HG03060 (cell line): ENCODE measurements around the gene C20orf96.
"Not testable (repeated sequence)": the region's sequence is repeated elsewhere in the genome, so short reads cannot be mapped to it uniquely, and the experiment has no call there.

Experiments used
- ATAC-seq: cut with Tn5 transposase; IDR thresholded peaks from one replicate; pipeline ENCODE4 v1.9.1; 2021; ENCODE audit warnings: low read depth, moderate number of reproducible peaks; ENCODE audit not compliant: unreplicated experiment

C20orf96 gene

GRCh38 chr20:286508-286907 lies 4.0 kb downstream of the C20orf96 start:
- no peak for ATAC-seq

GRCh38 chr20:284172-284571 lies 6.4 kb downstream of the C20orf96 start:
- ATAC-seq, result no peak

DNA sequence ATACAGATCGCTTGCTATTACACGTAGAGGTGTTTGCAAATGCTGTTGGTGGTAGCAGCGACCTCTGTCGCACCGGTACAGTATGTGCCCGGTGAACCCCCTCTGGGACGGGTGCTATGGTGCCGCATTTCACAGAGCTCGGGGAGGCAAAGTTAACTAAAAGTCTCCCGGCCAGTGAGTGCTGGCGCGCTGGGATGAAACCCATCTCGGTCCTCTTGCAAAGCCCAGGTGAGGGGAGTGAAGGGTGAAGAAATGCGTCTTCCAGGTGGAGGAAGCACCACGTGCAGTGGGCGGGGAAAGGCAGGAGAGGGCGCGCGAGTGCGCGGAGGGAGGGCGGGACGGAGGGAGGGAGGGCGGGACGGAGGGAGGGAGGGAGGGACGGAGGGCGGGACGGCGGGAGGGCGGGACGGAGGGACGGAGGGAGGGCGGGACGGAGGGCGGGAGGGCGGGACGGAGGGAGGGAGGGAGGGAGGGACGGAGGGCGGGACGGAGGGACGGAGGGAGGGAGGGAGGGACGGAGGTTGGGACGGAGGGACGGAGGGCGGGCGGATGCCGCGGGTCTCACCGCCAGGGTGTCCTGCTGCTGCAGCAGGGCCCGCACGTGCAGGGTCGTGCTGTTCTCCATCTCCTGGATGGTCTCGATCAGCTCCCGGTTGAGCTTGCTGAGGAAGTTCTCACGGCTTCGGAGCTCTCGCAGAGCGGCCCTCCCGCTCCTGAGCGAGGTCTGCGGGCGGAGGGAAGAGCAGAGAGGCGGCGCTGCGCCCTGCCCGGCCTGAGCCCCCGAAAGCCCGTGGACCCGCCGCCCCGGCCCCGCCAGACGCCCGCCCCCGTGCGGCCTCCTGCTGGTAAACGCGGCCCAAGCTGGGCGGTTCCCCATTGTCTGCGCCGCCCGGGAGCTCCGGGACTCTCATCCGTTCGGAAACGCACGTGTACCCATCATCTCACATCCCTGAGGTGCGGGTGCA lies 11.7 kb downstream of the C20orf96 start:
- ATAC-seq, result no peak

DNA sequence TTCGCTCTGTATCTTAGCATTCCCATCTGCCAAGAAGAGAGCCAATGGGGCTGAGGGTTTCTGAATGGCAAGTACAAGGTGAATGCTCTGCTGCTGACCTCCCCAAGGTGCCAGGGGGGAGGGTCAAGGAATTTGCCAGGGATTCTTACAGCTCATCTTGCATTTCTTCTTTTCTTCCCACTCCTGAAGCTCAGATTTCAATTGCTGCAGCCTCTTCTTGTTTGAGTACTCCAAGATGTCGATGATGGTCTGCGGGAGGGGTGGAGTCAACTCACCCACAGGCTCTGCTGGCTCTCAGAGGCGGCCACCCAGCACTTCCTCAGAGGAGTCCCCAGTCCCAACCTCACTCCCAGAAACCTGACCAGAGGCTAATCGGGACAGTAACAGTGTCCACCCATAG lies 12.4 kb downstream of the C20orf96 start:
- ATAC-seq, result no peak

DNA sequence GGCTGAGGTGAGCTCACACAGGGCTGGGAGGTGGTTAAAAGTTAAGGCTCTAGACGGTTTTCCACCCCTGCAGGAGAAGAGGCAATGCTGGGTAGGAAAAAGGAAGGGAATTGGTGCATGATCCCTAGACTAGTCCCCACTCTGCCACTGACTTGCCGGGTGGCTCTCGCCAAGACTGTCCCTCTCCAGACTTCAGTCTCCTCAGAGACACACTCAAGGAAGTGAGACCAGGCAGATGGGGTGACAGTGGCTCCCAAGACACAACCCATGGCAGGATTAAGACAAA lies 13.1 kb downstream of the C20orf96 start:
- no peak for ATAC-seq

DNA sequence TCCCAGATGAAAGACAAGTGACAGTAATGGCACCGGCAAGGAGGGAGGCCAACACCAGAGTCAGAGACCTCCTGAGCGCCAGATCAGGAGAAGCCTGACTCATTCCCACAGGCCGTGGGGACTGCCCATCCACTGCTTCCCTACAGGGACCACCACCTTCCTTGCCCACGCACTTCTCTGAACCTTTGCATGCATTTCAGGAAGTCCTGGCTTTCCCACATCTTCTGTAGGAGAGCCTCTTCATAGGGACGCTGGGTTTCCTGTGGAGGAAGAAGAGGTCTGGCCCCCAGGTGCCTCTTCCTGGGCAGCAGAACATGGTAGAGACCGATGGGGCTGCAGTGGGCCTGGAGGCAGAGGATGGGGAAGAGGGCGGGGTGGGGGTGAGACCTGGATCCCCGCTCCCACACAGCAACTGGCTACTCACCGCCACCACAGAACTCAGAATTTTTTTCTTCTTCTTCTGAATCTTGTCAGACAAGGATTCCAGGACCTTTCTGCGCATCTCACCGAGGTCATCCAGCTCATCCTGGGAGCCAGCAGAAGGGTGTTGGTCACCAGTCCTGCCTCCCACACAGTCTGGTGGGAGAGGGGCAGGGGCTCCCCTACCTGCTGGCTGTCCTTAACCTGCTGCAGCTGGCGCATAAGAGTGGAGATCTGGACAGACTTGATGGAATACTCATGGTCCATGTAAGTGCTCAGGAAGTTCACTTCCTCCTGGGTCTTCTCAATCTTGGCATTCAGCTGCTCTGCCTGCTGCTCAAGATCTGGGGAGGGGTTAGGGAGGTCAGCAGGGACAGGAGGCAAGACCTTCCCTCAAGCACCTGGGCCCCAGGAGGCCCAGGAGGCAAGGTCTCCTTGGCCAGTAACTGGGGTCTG lies 13.7 kb downstream of the C20orf96 start:
- ATAC-seq, result no peak

DNA sequence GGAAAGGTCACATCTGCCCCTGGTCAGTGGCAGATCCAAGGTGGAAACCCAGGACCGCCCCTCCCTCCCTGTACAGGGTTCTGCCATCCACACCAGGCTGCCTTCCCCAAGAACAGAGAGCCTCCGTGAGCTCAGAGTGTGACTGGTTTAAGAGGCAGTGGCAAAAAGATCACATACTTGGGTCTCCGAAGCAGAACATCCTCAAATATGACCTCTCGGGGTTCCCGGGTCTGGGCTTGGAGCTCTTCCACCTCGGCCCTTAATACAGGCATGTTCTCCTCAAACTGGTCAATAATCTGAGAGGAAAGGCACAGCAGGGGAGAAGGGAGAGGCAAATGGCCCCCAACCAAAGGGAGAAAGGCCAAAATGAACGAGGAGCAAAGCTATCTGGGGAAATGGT lies 14.8 kb downstream of the C20orf96 start:
- no peak for ATAC-seq

DNA sequence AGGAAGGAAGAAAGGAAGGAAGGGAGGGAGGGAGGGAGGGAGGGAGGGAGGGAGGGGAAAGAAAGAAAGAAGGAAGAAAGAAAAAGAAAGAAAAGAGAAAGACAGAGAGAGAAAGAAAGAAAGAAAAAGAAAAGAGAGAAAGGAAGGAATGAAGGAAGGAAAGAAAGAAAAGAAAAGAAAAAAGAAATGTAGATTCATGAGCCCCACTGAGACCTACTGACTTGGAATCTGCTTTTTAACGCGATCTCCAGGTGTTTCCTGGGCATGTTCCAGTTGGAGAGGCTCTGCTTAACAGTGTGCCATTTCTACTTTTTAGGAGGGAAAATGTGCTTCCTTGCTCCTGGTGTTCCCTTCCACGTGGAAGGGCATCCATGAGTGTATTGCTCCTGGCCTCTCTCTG lies 16.7 kb downstream of the C20orf96 start:
- ATAC-seq, result no peak

DNA sequence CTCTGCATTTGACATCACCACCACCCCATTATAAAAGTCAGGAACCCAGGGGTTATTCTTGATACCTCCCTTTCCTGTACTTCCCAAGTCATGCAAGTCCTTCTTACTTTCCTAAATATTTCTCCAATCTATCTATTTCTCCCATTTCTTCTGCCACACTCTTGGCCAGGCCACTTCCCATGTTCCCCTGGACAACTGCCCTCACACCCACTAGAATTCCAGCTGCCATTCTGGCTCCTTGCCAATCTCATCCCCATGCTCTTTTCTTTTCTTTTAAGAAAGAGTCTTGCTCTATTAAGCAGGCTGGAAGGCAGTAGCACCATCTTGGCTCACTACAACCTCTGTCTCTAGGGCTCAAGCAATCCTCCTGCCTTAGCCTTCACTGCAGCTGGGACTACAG lies 17.8 kb downstream of the C20orf96 start:
- ATAC-seq, result no peak

DNA sequence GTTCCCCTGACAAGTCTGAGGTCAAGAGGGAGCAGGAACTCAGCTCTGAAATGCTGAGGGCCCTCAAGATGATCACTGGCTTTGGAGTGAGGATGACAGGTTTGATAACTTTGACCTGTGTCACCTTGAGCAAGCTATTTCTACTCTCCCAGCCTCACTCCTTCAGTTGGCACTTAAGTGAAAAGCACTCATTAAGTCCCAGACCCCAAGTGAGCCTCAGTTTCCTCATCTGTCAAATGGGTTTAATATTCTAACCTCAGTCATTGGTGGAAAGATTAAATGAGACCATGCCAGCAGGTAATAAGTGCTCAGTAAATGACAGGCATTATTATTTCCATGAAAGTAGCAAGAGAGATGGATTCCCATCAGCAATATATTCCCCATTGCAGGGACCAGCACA lies 19.0 kb downstream of the C20orf96 start:
- no peak for ATAC-seq

GRCh38 chr20:271069-271468 lies 19.5 kb downstream of the C20orf96 start:
- ATAC-seq, result no peak

DNA sequence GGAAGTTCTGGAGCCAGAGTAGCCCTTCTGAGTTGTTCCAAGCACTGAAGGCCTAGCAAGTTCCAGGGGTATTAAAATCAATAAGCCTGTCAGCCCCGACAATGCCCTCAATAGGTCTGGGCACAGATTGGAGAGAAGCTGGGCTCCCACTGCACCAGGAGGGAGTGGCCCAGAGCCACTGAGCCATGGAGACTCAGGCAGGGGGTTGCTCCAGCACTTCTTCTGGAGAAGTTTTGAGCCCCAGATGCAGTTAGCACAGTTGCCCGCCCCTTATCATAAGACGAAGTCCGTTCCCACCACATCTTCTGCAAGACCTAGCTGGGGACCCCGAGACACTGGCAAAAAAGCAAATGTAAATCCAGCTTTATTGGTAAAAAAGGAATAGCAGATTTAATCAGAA lies 20.0 kb downstream of the C20orf96 start:
- no peak for ATAC-seq

GRCh38 chr20:266596-267562 lies 23.7 kb downstream of the C20orf96 start:
- peak; percentile 90 for ATAC-seq

- ATAC-seq, result no peak
Observed at GRCh38 chr20:263701-264100, 26.8 kb downstream of the C20orf96 start.

DNA sequence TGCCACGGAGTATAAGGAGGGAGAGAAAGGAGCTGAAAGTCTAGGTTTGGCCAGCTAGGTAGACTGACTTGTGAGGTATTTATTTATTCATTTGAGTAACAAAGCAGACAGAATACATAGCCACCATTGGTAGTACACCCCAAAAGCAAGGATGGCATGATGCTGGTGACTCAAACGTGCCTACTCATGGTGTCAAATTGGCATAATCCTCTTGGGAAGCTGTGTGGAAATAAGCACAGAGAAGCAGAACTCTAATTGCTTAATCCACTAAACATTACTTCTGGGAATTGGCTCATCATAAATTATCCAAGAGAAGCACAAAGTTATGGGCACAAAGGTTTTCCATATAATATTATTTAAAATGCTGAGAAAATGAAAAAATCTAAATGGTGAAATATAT lies 30.6 kb downstream of the C20orf96 start:
- ATAC-seq, result no peak

DNA sequence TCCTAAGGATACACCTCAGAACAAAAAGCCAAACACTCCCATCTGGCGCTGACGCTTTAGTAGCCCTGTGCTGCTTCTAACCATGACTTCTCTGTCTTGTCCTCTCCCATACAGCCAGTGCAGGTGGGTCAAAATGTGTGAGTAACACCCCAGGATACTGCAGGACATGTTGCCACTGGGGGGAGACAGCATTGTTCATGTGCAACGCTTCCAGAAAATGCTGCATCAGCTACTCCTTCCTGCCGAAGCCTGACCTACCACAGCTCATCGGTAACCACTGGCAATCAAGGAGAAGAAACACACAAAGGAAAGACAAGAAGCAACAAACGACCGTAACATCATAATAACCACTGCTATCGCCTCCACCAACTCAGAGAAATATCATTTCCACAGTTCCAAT lies 31.6 kb downstream of the C20orf96 start:
- ATAC-seq, result no peak

GRCh38 chr20:258269-258858 lies 32.2 kb downstream of the C20orf96 start:
- ATAC-seq, result no peak

DNA sequence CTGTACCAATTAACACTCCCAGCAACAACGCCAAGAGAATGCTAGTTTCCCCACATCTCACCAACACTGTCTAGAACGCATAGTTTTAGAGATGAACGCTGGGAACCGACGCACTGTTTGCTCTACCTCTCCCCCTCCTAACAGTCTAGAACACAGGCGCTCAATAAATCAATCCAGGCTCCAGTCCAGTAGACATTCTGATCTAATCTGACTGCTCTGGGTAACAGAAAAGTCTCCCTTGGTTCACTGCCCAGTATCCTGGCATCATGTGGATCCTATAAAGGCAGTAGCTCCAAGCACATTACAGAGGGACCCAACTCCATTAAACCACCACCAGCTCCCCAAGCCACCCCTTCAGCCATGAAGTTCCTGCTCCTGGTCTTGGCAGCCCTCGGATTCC lies 33.1 kb downstream of the C20orf96 start, which contains the start of gene DEFB132:
Gene DEFB132, plus strand, starts transcription at position 306 of the 400 bp plus-strand sequence. Its CDS starts 55 bp downstream, at position 361.
- no peak for ATAC-seq

DNA sequence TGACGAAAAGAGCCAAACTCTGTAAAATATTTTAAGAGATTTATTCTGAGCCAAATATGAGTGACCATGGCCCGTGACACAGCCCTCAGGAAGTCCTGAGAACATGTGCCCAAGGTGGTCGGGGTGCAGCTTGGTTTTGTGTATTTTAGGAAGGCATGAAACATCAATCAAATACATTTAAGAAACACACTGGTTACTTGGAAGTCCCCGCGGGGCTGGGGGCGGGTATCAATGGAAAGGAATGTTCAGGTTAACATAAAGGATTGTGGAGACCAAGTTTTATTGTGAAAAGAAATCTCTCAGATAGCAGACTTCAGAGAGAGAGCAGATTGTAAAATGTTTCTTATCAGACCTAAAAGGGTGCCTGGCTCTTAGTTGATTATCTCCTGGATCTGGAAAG lies 37.1 kb downstream of the C20orf96 start:
- ATAC-seq, result not testable (repeated sequence)

DNA sequence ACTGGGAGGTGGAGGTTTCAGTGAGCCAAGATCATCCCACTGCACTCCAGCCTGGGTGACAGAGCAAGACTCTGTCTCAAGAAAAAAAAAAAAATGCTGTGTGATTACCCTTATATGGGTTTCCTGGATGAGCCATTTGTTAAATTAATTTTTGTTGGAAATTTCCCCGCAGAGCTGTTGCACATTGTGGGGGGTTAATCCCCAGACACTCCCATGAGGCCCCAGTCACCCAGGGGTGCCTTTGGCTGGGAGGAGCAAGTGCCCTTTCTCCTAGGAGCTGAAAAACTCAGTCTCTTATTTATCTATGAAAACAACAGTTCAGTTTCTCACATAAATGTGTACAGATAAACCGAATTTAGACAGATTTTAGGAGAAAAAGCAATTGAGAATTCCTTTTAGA lies 37.7 kb downstream of the C20orf96 start:
- no peak for ATAC-seq
